ENCODE data around the gene PURB. TPM values are rescaled to one million over a fixed set of nuclear protein-coding genes. Genes with fewer than 3 reads are reported as not detected.

PURB gene
- total and polyA plus RNA-seq, 2 of the 4 experiments (the other 2 are of a cell fraction), result 6.3 to 8.8 TPM

GRCh38 chr7:44885394-44886317 is at the start of gene PURB (continued):
- TF ChIP-seq NFE2L2 (IDR thresholded peaks at IDR 0.05; ENCODE audit: low read depth, low read length) (peak; percentile 73; the same call in 1 of the 2 replicates), BHLHE40 (IDR thresholded peaks at IDR 0.05; ENCODE audit: low read depth, low read length) (peak; percentile 78), MAFK (IDR thresholded peaks at IDR 0.05; ENCODE audit: low read depth, low read length) (0 out of 2 replicates have a peak, but pooled peaks have one; percentile 18), POLR2A (IDR thresholded peaks at IDR 0.05; ENCODE audit: low read depth, low read length) (peak; percentile 90), MAZ (IDR thresholded peaks at IDR 0.05; ENCODE audit: borderline replicate concordance, low read depth, low read length) (peak; percentile 79; the same call in 1 of the 2 replicates)

GRCh38 chr7:44935016-44935415 is 49.7 kb upstream of the PURB start:
- H3K9me3 ChIP-seq (ENCODE audit: control insufficient read depth, insufficient read depth, low read length), result no peaks in the 10 kb centered on the region
- ChIA-PET CTCF (no interaction called here), POLR2A (ENCODE audit: unreplicated experiment) (no interaction called here)
- peaks cover 36% of the 10 kb centered on the region for H3K27me3 ChIP-seq (ENCODE audit: control insufficient read depth, insufficient read depth, low read length)
- H2BK120ac ChIP-seq (ENCODE audit: low read depth, low read length), result no peak overlapping the region
- no peaks in the 10 kb centered on the region for H3K4me1 ChIP-seq (ENCODE audit: control insufficient read depth, insufficient read depth, low read length)
- H3K4me2 ChIP-seq (ENCODE audit: low read depth, low read length), result no peak overlapping the region
- H2BK20ac ChIP-seq (ENCODE audit: low read depth, low read length), result no peak overlapping the region
- no peak overlapping the region for H3K23ac ChIP-seq (ENCODE audit: low read depth, low read length)
- H3K79me1 ChIP-seq (ENCODE audit: low read depth in 1 of 2, low read length in 2 of 2), result no peaks in the 10 kb centered on the region
- no CpG with 5 or more reads among the region's 1 CpG for WGBS, 2 experiments (ENCODE audit: extremely low coverage in 2 of 2, insufficient read length in 1 of 2)
- no peak overlapping the region for H2AK5ac ChIP-seq (ENCODE audit: low read depth, low read length)
- no peak overlapping the region for H3K56ac ChIP-seq (ENCODE audit: extremely low read depth, insufficient read depth, low read length)
- H2BK15ac ChIP-seq (ENCODE audit: low read depth, low read length), result no peak overlapping the region
- H3K36me3 ChIP-seq (ENCODE audit: control insufficient read depth, insufficient read depth, low read length), result no peaks in the 10 kb centered on the region
- H2AK9ac ChIP-seq (replicated peaks; ENCODE audit: low read depth, low read length, poor library complexity), result no peak overlapping the region
- no peak overlapping the region for H2AFZ ChIP-seq (replicated peaks; ENCODE audit: low read length, poor library complexity)
- no peak overlapping the region for H4K8ac ChIP-seq (ENCODE audit: low read depth in 2 of 2, low read length in 2 of 2)
- ATAC-seq (ENCODE audit: low read depth) (no peak), DNase-seq (no peak)
- no TSS peak for BruUV-seq (replicated peaks)
- H3K4ac ChIP-seq (ENCODE audit: low read depth, low read length), result no peak overlapping the region
- no peak overlapping the region for H3K27ac ChIP-seq (ENCODE audit: insufficient read depth, low read length)
- H3K18ac ChIP-seq (ENCODE audit: low read depth, low read length), result no peak overlapping the region
- H3K9me1 ChIP-seq (ENCODE audit: insufficient read depth, low read length), result no peaks in the 10 kb centered on the region
- H3K4me3 ChIP-seq (ENCODE audit: insufficient read depth, low read depth, low read length), result no peak overlapping the region
- H4K20me1 ChIP-seq (ENCODE audit: insufficient read depth, low read length), result no peaks in the 10 kb centered on the region
- H4K5ac ChIP-seq (ENCODE audit: low read depth, low read length), result no peak overlapping the region
- in situ Hi-C loops (cut with MboI; ENCODE audit: low sequenced_read_pairs) (no loop called here), intact Hi-C loops (cut with micrococcal nuclease) (no loop called here), dilution Hi-C loops (cut with HindIII; ENCODE audit: low sequenced_read_pairs, unreplicated experiment) (no loop called here)
- no peak overlapping the region for H2BK5ac ChIP-seq (ENCODE audit: low read depth, low read length, poor library complexity, severe bottlenecking)
- no peak overlapping the region for H3K9ac ChIP-seq (ENCODE audit: low read depth, low read length)
- H3K14ac ChIP-seq (replicated peaks; ENCODE audit: low read depth, low read length), result no peak overlapping the region
- no peak overlapping the region for H4K91ac ChIP-seq (ENCODE audit: insufficient read depth, low read depth, low read length)
- no peak for TF ChIP-seq ELK1 (IDR thresholded peaks at IDR 0.05; ENCODE audit: borderline replicate concordance, low read depth, low read length)
- TF ChIP-seq MXI1 (IDR thresholded peaks at IDR 0.05; ENCODE audit: borderline replicate concordance, low read depth, low read length), result no peak
- no peak for TF ChIP-seq USF2 (IDR thresholded peaks at IDR 0.05; ENCODE audit: low read depth, low read length)
- no peak for TF ChIP-seq SMC3 (IDR thresholded peaks at IDR 0.05; ENCODE audit: low read depth, low read length)
- no peak for TF ChIP-seq RAD21 (IDR thresholded peaks at IDR 0.05; ENCODE audit: low read length)
- TF ChIP-seq RCOR1 (IDR thresholded peaks at IDR 0.05; ENCODE audit: insufficient replicate concordance, low read length), result no peak
- no peak for TF ChIP-seq FOS (IDR thresholded peaks at IDR 0.05; ENCODE audit: low read depth, low read length)
- TF ChIP-seq NFE2L2 (IDR thresholded peaks at IDR 0.05; ENCODE audit: low read depth, low read length), result no peak
